Measurements from ENCODE around the gene ALPK1.

Gene ALPK1

DNA sequence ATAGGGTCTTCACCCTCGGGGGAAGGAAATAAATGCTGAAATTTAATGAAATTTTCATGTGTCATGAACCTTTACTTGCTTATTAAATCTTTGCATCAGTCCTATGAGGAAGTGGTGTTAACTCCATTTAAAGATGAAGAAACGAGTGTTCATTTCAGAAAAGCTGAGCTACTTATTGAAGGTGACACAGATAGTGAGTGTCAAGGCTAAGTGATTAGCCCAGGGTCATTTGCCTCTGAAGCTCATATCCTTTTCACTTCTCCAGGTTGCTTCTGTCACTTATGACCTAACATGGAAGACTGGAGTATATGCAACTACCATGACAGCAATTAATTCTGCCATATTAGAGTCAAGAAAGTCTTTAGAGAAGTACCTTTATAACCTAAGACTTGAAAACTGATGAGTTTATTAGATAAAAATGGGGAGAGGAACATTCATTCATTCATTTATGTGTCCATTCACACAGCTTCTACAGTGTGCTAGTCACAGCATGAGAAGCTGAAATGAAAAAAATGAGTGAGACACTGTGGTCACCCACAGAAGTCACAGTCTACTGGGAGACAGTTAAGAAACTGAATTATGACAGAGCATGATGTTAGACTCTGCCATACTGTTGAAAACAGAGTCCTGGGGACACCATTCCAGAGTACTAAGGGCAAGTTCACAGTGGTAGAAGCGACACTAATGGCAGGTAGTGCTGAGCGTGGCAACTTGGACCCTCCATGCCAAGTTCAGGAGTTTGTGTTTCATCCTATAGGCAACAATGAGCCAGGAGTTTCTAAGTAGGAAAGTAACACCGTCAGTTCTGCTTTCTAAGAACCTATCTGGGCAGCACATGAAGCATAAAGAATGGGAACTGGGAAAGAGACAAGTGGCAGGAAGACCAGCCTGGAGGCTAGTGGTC, 21.3 kb downstream of the ALPK1 start:
- no peaks in the 10 kb centered on the region for H3K9me3 ChIP-seq (ENCODE audit: control insufficient read depth, low read length)
- no peaks in the 10 kb centered on the region for H3K4me1 ChIP-seq (ENCODE audit: control insufficient read depth, insufficient read depth, low read length)
- H3K4me3 ChIP-seq (ENCODE audit: low read length), result no peak overlapping the region
- no peak overlapping the region for H3K9ac ChIP-seq (ENCODE audit: low read length)
- no peaks in the 10 kb centered on the region for H3K36me3 ChIP-seq (ENCODE audit: control insufficient read depth, insufficient read depth, low read length)
- H3K27me3 ChIP-seq (ENCODE audit: control insufficient read depth, insufficient read depth, low read length), result no peaks in the 10 kb centered on the region

DNA sequence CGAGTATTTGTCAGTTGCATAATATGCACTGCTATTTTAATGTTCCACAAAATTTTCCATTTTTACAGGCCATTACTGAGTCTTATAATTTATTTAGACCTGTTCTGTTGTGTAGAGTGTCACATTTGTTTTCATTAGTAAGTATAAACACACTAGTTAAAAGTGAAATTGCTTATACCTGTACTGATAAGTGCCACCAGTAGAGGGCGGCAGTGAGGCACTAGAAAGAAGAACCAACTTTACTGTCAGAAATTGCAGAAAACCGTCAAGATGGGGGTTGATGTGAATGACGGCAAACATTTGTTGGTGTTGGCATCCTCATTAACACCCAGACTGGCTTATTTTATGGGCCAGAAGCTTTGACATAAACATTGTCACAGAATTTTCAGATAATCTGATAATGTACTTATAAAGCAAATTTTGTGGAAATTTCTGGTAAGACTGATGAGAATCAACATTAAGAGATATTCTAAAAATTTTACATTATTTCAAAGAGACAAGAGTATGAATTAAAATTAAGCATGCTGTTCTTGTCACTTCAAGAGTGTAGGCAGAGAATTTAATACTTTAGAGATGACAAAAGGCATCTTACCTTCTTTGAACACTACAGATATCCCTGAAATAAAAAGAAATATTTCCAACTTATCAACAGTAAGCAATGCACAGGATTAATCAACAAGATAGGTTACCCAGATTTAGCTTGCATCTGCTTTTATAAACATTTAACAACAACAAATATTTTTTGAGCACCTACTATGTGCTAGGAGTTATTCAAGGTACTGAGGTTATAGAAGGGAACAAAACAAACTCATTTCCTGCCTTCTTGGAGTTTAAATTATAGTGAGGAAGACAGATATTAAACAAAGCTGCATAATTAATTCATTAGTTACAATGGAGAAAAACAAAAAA, 24.9 kb downstream of the ALPK1 start:
- Histone ChIP-seq H3K9ac (ENCODE audit: low read length) (no peak overlapping the region), H3K4me1 (ENCODE audit: control insufficient read depth, insufficient read depth, low read length) (no peaks in the 10 kb centered on the region), H3K4me3 (ENCODE audit: low read length) (no peak overlapping the region), H3K27me3 (ENCODE audit: control insufficient read depth, insufficient read depth, low read length) (no peaks in the 10 kb centered on the region), H3K36me3 (ENCODE audit: control insufficient read depth, insufficient read depth, low read length) (no peaks in the 10 kb centered on the region), H3K9me3 (ENCODE audit: control insufficient read depth, low read length) (no peaks in the 10 kb centered on the region)

DNA sequence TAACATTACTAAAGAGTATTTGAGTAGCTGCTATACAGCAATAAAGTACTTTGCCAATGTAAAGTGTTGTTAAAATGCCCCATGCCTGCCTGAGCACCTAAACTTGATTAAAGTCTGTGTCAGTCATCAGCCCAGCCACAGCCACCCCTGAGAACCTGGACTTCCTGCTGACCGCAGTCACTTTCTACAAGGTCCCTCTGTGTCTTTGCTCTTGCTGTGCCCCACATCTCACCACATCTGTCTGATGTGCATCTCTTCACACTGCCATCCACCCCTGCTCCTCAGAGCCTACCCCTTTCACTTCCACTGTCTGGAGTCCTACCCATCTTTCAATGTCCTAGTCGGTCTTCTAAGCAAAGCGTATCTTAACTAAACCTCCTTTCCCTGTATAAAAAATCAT, 25.7 kb downstream of the ALPK1 start:
- Histone ChIP-seq H3K4me3 (ENCODE audit: low read length) (no peak overlapping the region), H3K36me3 (ENCODE audit: control insufficient read depth, insufficient read depth, low read length) (no peaks in the 10 kb centered on the region), H3K9me3 (ENCODE audit: control insufficient read depth, low read length) (no peaks in the 10 kb centered on the region), H3K9ac (ENCODE audit: low read length) (no peak overlapping the region), H3K27me3 (ENCODE audit: control insufficient read depth, insufficient read depth, low read length) (no peaks in the 10 kb centered on the region), H3K4me1 (ENCODE audit: control insufficient read depth, insufficient read depth, low read length) (no peaks in the 10 kb centered on the region)

DNA sequence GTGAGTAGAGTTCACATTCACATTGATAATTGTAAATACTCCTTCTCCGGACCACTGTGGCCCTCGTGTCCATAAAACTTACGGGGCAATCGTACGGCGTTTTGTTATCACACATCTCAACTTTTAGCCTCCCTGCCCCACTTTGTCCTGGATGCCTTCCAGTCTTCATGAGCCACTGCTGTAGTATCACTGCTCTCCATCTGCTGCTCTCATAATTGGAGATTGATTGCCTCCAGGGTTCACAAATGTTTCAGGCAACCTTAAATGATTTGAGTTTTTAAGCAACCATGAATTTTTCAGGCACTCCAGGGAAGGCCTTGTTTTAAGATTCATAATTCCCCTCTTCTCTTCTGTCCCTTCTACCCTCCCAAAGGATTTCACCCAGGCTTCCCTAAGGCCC, 28.4 kb downstream of the ALPK1 start:
- Histone ChIP-seq H3K36me3 (ENCODE audit: control insufficient read depth, insufficient read depth, low read length) (no peaks in the 10 kb centered on the region), H3K27me3 (ENCODE audit: control insufficient read depth, insufficient read depth, low read length) (no peaks in the 10 kb centered on the region), H3K9me3 (ENCODE audit: control insufficient read depth, low read length) (no peaks in the 10 kb centered on the region), H3K4me1 (ENCODE audit: control insufficient read depth, insufficient read depth, low read length) (no peaks in the 10 kb centered on the region), H3K4me3 (ENCODE audit: low read length) (no peak overlapping the region), H3K9ac (ENCODE audit: low read length) (no peak overlapping the region)

GRCh38 chr4:112327965-112328733, 31.0 kb downstream of the ALPK1 start:
- no peaks in the 10 kb centered on the region for H3K9me3 ChIP-seq (ENCODE audit: control insufficient read depth, low read length)
- no peaks in the 10 kb centered on the region for H3K27me3 ChIP-seq (ENCODE audit: control insufficient read depth, insufficient read depth, low read length)
- H3K4me3 ChIP-seq (ENCODE audit: low read length), result no peak overlapping the region
- H3K4me1 ChIP-seq (ENCODE audit: control insufficient read depth, insufficient read depth, low read length), result no peaks in the 10 kb centered on the region
- no peaks in the 10 kb centered on the region for H3K36me3 ChIP-seq (ENCODE audit: control insufficient read depth, insufficient read depth, low read length)
- H3K9ac ChIP-seq (ENCODE audit: low read length), result no peak overlapping the region

- Histone ChIP-seq H3K27me3 (ENCODE audit: control insufficient read depth, insufficient read depth, low read length) (no peaks in the 10 kb centered on the region), H3K9me3 (ENCODE audit: control insufficient read depth, low read length) (no peaks in the 10 kb centered on the region), H3K9ac (ENCODE audit: low read length) (no peak overlapping the region), H3K36me3 (ENCODE audit: control insufficient read depth, insufficient read depth, low read length) (no peaks in the 10 kb centered on the region), H3K4me1 (ENCODE audit: control insufficient read depth, insufficient read depth, low read length) (no peaks in the 10 kb centered on the region), H3K4me3 (ENCODE audit: low read length) (no peak overlapping the region)
Observed at GRCh38 chr4:112328734-112329130, 31.6 kb downstream of the ALPK1 start.

DNA sequence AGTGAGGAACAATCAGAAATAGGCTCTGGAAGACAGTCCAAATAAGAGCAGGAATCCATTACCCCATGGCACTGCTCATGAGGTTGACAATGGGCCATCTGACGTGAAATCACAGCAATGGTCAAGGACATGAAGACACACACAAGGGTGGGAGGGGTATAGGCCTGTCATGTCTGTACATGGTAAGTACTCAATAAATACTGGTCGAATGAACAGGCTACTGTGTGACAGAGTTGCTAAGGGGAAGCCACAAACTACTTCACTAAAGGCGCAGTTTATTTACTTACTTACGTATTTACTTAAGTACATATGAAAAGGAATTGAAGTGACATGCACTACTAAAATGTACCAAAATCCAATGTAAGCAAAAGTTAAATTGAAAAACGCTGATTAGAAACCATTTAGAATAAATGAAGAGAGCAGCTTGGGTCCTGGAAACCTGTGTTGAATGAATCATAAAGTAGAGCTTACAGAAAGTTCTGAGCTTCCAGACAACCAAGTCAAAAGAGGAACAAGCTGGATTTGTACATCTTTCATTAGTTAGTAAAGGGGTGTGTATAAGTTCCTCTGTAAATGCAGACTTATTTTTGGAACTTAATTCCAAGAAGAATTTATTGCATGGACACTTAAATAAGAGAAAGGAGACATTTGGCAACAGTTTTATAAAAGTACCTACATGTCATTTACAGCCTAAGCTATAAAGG, 32.7 kb downstream of the ALPK1 start:
- Histone ChIP-seq H3K4me1 (ENCODE audit: control insufficient read depth, insufficient read depth, low read length) (no peaks in the 10 kb centered on the region), H3K9me3 (ENCODE audit: control insufficient read depth, low read length) (no peaks in the 10 kb centered on the region), H3K4me3 (ENCODE audit: low read length) (no peak overlapping the region), H3K36me3 (ENCODE audit: control insufficient read depth, insufficient read depth, low read length) (no peaks in the 10 kb centered on the region), H3K27me3 (ENCODE audit: control insufficient read depth, insufficient read depth, low read length) (no peaks in the 10 kb centered on the region), H3K9ac (ENCODE audit: low read length) (no peak overlapping the region)

DNA sequence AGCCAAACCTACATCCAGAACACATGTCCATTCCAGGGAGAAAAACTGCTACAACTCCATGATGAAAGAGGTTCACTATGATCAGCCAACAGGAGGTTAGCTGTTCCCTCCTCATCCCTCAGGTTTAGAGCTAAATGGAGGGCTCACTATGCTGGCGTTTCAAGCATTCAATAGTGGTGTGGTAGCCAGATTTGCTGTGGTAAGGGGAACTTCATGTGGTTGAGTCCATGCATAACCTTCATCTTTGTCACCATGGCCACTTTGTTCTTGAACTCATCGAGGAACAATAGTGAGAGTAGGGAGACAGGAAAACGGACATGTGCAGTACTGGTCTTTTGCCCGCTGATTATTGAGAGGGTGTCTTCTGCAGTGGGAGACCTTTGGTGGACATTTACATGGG, 33.8 kb downstream of the ALPK1 start:
- Histone ChIP-seq H3K9me3 (ENCODE audit: control insufficient read depth, low read length) (no peaks in the 10 kb centered on the region), H3K27me3 (ENCODE audit: control insufficient read depth, insufficient read depth, low read length) (no peaks in the 10 kb centered on the region), H3K9ac (ENCODE audit: low read length) (no peak overlapping the region), H3K4me1 (ENCODE audit: control insufficient read depth, insufficient read depth, low read length) (no peaks in the 10 kb centered on the region), H3K4me3 (ENCODE audit: low read length) (no peak overlapping the region), H3K36me3 (ENCODE audit: control insufficient read depth, insufficient read depth, low read length) (no peaks in the 10 kb centered on the region)

- no peak overlapping the region for H3K4me3 ChIP-seq (ENCODE audit: low read length)
- no peak overlapping the region for H3K9ac ChIP-seq (ENCODE audit: low read length)
- H3K4me1 ChIP-seq (ENCODE audit: control insufficient read depth, insufficient read depth, low read length), result no peaks in the 10 kb centered on the region
- no peaks in the 10 kb centered on the region for H3K36me3 ChIP-seq (ENCODE audit: control insufficient read depth, insufficient read depth, low read length)
- H3K9me3 ChIP-seq (ENCODE audit: control insufficient read depth, low read length), result no peaks in the 10 kb centered on the region
- no peaks in the 10 kb centered on the region for H3K27me3 ChIP-seq (ENCODE audit: control insufficient read depth, insufficient read depth, low read length)
Observed at GRCh38 chr4:112332398-112332797, 35.2 kb downstream of the ALPK1 start.

GRCh38 chr4:112340023-112340422, 42.9 kb downstream of the ALPK1 start:
- no peaks in the 10 kb centered on the region for H3K36me3 ChIP-seq (ENCODE audit: control insufficient read depth, insufficient read depth, low read length)
- no peak overlapping the region for H3K4me3 ChIP-seq (ENCODE audit: low read length)

DNA sequence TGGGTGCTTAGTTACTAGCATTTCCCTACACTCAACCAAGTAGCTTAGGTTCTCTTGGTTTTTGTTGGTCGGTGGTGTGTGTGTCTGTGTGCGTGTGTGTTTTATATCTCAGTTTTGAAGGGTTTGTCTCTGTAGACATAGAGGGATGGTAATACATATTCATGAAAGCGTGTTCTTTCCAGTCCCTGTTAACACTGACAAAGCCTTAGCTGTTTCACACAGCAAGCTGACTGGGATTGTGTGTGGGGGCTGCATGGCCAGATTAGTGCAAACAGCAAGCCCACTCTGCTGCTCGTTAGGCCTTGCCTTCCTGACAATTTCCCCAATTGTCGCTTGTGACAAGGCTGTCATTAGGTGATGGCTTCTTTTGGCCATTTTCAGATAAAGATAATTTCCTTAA, 43.9 kb downstream of the ALPK1 start:
- no peaks in the 10 kb centered on the region for H3K4me1 ChIP-seq (ENCODE audit: control insufficient read depth, insufficient read depth, low read length)
- no peak overlapping the region for H3K4me3 ChIP-seq (ENCODE audit: low read length)
- no peak overlapping the region for H3K9ac ChIP-seq (ENCODE audit: low read length)
- H3K36me3 ChIP-seq (ENCODE audit: control insufficient read depth, insufficient read depth, low read length), result no peaks in the 10 kb centered on the region
- no peaks in the 10 kb centered on the region for H3K27me3 ChIP-seq (ENCODE audit: control insufficient read depth, insufficient read depth, low read length)
- no peaks in the 10 kb centered on the region for H3K9me3 ChIP-seq (ENCODE audit: control insufficient read depth, low read length)

More at GRCh38 chr4:112340023-112340422, 42.9 kb downstream of the ALPK1 start:
- no peaks in the 10 kb centered on the region for H3K27me3 ChIP-seq (ENCODE audit: control insufficient read depth, insufficient read depth, low read length)
- H3K9me3 ChIP-seq (ENCODE audit: control insufficient read depth, low read length), result no peaks in the 10 kb centered on the region
- H3K9ac ChIP-seq (ENCODE audit: low read length), result no peak overlapping the region
- no peaks in the 10 kb centered on the region for H3K4me1 ChIP-seq (ENCODE audit: control insufficient read depth, insufficient read depth, low read length)

All from mucosa of stomach (tissue), 1 donor.